Transverse colon (tissue), 4 donors: ENCODE measurements around the gene CHEK2. TPM values are rescaled to one million over a fixed set of nuclear protein-coding genes. Genes with fewer than 3 reads are reported as not detected.
"Not testable (repeated sequence)": the region's sequence is repeated elsewhere in the genome, so short reads cannot be mapped to it uniquely, and the experiment has no call there.

ENCODE experiments used
- DNase-seq: peaks from one replicate; pipeline ENCODE4 v3.0.0-alpha.2; 2019
- H3K27ac ChIP-seq, 4 donors: fragments of 200-600 bp; sonication (generic); 2 replicates each; pipeline ENCODE4 v1.5.1; 2016 to 2018; ENCODE audit warnings: inconsistent platforms in 4 of 4
- H3K27me3 ChIP-seq: fragments of 200-600 bp; sonication (generic); 2 replicates; pipeline ENCODE4 v1.5.1; 2017; ENCODE audit warnings: inconsistent platforms
- H3K36me3 ChIP-seq, 4 donors: fragments of 200-600 bp; sonication (generic); 2 replicates each; pipeline ENCODE4 v1.5.1; 2017 to 2019; ENCODE audit warnings: inconsistent platforms in 4 of 4
- H3K4me1 ChIP-seq, 4 donors: fragments of 200-600 bp; sonication (generic); 2 replicates each; pipeline ENCODE4 v1.5.1; 2017 to 2020; ENCODE audit warnings: inconsistent platforms in 4 of 4
- H3K4me3 ChIP-seq, 4 donors: fragments of 200-600 bp; sonication (generic); 1 replicate in 1 of 4; 2 replicates in 3 of 4; pipeline versions ENCODE4 v1.5.1 to v1.6.1; 2017 to 2019; ENCODE audit warnings: inconsistent platforms in 4 of 4
- H3K9me3 ChIP-seq, 2 donors: fragments of 200-600 bp; sonication (generic); 2 replicates each; pipeline ENCODE4 v1.5.1; 2017 to 2019; ENCODE audit warnings: inconsistent platforms in 2 of 2
- CTCF ChIP-seq, 5 experiments: fragments of 200-600 bp in 3 of 5; fragments of 450-650 bp in 2 of 5; sonication (generic) in 3 of 5; IDR thresholded peaks; 1 replicate in 2 of 5; 2 replicates in 3 of 5; pipeline ENCODE4 v1.5.1; 2016 to 2017; ENCODE audit warnings: antibody characterized with exemption in 5 of 5, inconsistent platforms in 3 of 5, mild to moderate bottlenecking in 2 of 5, moderate library complexity in 1 of 5
- EP300 ChIP-seq: sonication (generic); formaldehyde crosslinking; IDR thresholded peaks from one replicate; pipeline ENCODE4 v1.6.1; 2017; ENCODE audit warnings: antibody characterized with exemption, low read depth
- POLR2A ChIP-seq: fragments of 450-650 bp; IDR thresholded peaks from one replicate; pipeline ENCODE4 v1.6.1; 2016; ENCODE audit warnings: antibody characterized with exemption, mild to moderate bottlenecking, moderate library complexity
- POLR2AphosphoS5 ChIP-seq, 3 donors: sonication (generic); formaldehyde crosslinking; IDR thresholded peaks; one replicate each; pipeline ENCODE4 v1.6.1; 2016; ENCODE audit warnings: antibody characterized with exemption in 3 of 3
- WGBS, 2 donors: methylation state at CpG; one replicate each; pipeline ENCODE4 v1.1.5; 2018; ENCODE audit warnings: low coverage in 1 of 2; 5-methylcytosine and 5-hydroxymethylcytosine counted together
- in situ Hi-C, 4 donors: fragments of 200-750 bp; cut with MboI; loops; one replicate each; pipeline versions ENCODE4 v1.15.0 to v1.15.1; 2017; ENCODE audit warnings: low sequenced_read_pairs in 3 of 4, low pct_ligation_motif_present in 1 of 4, low pct_unique_long_range_greater_than_20kb in 1 of 4
- intact Hi-C: fragments of 100-400 bp; cut with DNase I; formaldehyde crosslinking; loops from one replicate; pipeline ENCODE4 v1.15.1; 2023; ENCODE audit warnings: low total_unique reads
- total RNA-seq, 4 donors: library from RNA; depleted of rRNA; stranded (reverse); fragments of >200 nt; gene quantifications; one replicate each; pipeline ENCODE4 v1.1.0, GENCODE V29; 2016

Gene CHEK2
- total RNA-seq, 4 donors from 2014 or later = 6.6 to 12.1 (median 10.8) TPM; not detected in 1

- Histone ChIP-seq H3K4me3 (no peak overlapping the region), H3K4me1 (peaks cover 0 to 8% (median 0%) of the 10 kb centered on the region in 4 donors), H3K9me3 (no peaks in the 10 kb centered on the region), H3K36me3 (no peaks in the 10 kb centered on the region), H3K27ac (no peak overlapping the region), H3K27me3 (no peaks in the 10 kb centered on the region)
- TF ChIP-seq CTCF (IDR thresholded peaks at IDR 0.05) (no peak), POLR2A (no peak), POLR2AphosphoS5 (IDR thresholded peaks at IDR 0.05) (no peak)
- intact Hi-C loops = no loop called here
- 81 to 96% methylated on average over 5 to 6 of the region's 6 CpGs for WGBS, 2 donors
- in situ Hi-C loops = no loop called here
- DNase-seq = no peak
Observed at GRCh38 chr22:28706845-28707244, 34.8 kb downstream of the CHEK2 start.

- Histone ChIP-seq H3K36me3 (no peaks in the 10 kb centered on the region), H3K27me3 (no peaks in the 10 kb centered on the region), H3K4me3 (no peak overlapping the region), H3K4me1 (no peaks in the 10 kb centered on the region), H3K27ac (no peak overlapping the region), H3K9me3 (no peaks in the 10 kb centered on the region)
- DNase-seq = no peak
- TF ChIP-seq EP300 = no peak
- in situ Hi-C loops = no loop called here
- intact Hi-C loops = no loop called here
Observed at GRCh38 chr22:28703436-28703835, 38.2 kb downstream of the CHEK2 start.

GRCh38 chr22:28702891-28703290, 38.7 kb downstream of the CHEK2 start:
- no peaks in the 10 kb centered on the region for H3K27me3 ChIP-seq
- WGBS, 2 donors = 92 to 100% methylated on average over 2 of the region's 2 CpGs
- in situ Hi-C loops = no loop called here

GRCh38 chr22:28693041-28693760, 48.4 kb downstream of the CHEK2 start:
- intact Hi-C loops, DNase-seq, H3K4me1 ChIP-seq, H3K9me3 ChIP-seq, H3K36me3 ChIP-seq, in situ Hi-C loops, H3K27me3 ChIP-seq, H3K27ac ChIP-seq, H3K4me3 ChIP-seq: not testable (repeated sequence)
- 92 to 95% methylated on average over 5 to 6 of the region's 6 CpGs for WGBS, 2 donors

More at GRCh38 chr22:28702891-28703290, 38.7 kb downstream of the CHEK2 start:
- no peaks in the 10 kb centered on the region for H3K9me3 ChIP-seq
- no peaks in the 10 kb centered on the region for H3K4me1 ChIP-seq
- H3K36me3 ChIP-seq = no peaks in the 10 kb centered on the region
- no peak for DNase-seq
- intact Hi-C loops = no loop called here
- no peak for TF ChIP-seq POLR2AphosphoS5 (IDR thresholded peaks at IDR 0.05)
- no peak for TF ChIP-seq EP300
- no peak for TF ChIP-seq CTCF (IDR thresholded peaks at IDR 0.05)
- TF ChIP-seq POLR2A = no peak
- no peak overlapping the region for H3K27ac ChIP-seq
- H3K4me3 ChIP-seq = no peak overlapping the region

- in situ Hi-C loops, intact Hi-C loops: not testable (repeated sequence)
- 100% methylated on average over 2 of the region's 2 CpGs; no CpG with 5 or more reads in 1 of the 2 donors for WGBS, 2 donors
Observed at GRCh38 chr22:28689796-28690195, 51.8 kb downstream of the CHEK2 start.

GRCh38 chr22:28682966-28683365, 58.7 kb downstream of the CHEK2 start:
- H3K4me3 ChIP-seq, in situ Hi-C loops, H3K27ac ChIP-seq, H3K36me3 ChIP-seq, H3K9me3 ChIP-seq, intact Hi-C loops, DNase-seq: not testable (repeated sequence)
- 93 to 96% methylated on average over 4 of the region's 4 CpGs for WGBS, 2 donors
- peaks cover 16% of the 10 kb centered on the region for H3K27me3 ChIP-seq
- H3K4me1 ChIP-seq = peaks cover 0 to 11% (median 8%) of the 10 kb centered on the region in 4 donors

More at GRCh38 chr22:28689796-28690195, 51.8 kb downstream of the CHEK2 start:
- not testable (repeated sequence) for H3K4me3 ChIP-seq, H3K36me3 ChIP-seq, H3K27me3 ChIP-seq, H3K9me3 ChIP-seq, DNase-seq, H3K4me1 ChIP-seq, H3K27ac ChIP-seq
